ENCODE data around the gene ADRB2. TPM values are rescaled to one million over a fixed set of nuclear protein-coding genes. Genes with fewer than 3 reads are reported as not detected.

The ADRB2 gene
- total RNA-seq, 1 experiment from 2014 or later, result 0.26 TPM

- WGBS (ENCODE audit: extremely low coverage, insufficient read length, low lambda C conversion rate), result no CpG with 5 or more reads among the region's 3 CpGs
- no peaks in the 10 kb centered on the region for H3K79me2 ChIP-seq (ENCODE audit: insufficient read depth, low read length)
- no peak overlapping the region for H3K27ac Mint-ChIP-seq
- no peak overlapping the region for H2AK5ac ChIP-seq (ENCODE audit: insufficient read length, low read length)
- no peak overlapping the region for H3T11ph ChIP-seq (ENCODE audit: low read length)
- no peak overlapping the region for H3K9ac ChIP-seq (ENCODE audit: extremely low read depth, insufficient read length, low read length)
- no peak overlapping the region for H4K8ac ChIP-seq (replicated peaks; ENCODE audit: insufficient read length, low read depth, low read length)
- H4K91ac ChIP-seq (ENCODE audit: insufficient read length, low read depth, low read length), result no peak overlapping the region
- H3K14ac ChIP-seq (ENCODE audit: insufficient read depth, low read length), result no peak overlapping the region
- H2BK5ac ChIP-seq (ENCODE audit: insufficient read length, low read length), result no peak overlapping the region
- no peak overlapping the region for H2BK15ac ChIP-seq (ENCODE audit: low read depth, low read length)
- no peak overlapping the region for H3K27ac ChIP-seq (ENCODE audit: insufficient read length, low read depth, low read length)
- no peaks in the 10 kb centered on the region for H4K20me1 ChIP-seq (ENCODE audit: control insufficient read depth, insufficient read depth, insufficient read length)
- no peak overlapping the region for H3K18ac ChIP-seq (ENCODE audit: insufficient read length, low read depth, low read length)
- H3K56ac ChIP-seq (ENCODE audit: insufficient read length, low read depth, low read length), result no peak overlapping the region
- no peak overlapping the region for H2AFZ ChIP-seq (ENCODE audit: low read length)
- no peaks in the 10 kb centered on the region for H3K9me3 ChIP-seq (ENCODE audit: control insufficient read depth, low read depth, low read length)
- no peaks in the 10 kb centered on the region for H3K79me1 ChIP-seq (ENCODE audit: insufficient read depth, low read depth, low read length, poor library complexity, severe bottlenecking)
- H3K36me3 Mint-ChIP-seq (ENCODE audit: insufficient read depth in 1 of 3, low read depth in 3 of 3), result no peaks in the 10 kb centered on the region
- H3K27me3 ChIP-seq (ENCODE audit: insufficient read depth, low read length), result no peaks in the 10 kb centered on the region
- H4K5ac ChIP-seq (ENCODE audit: insufficient read length, low read depth, low read length), result no peak overlapping the region
- no peaks in the 10 kb centered on the region for H3K23me2 ChIP-seq (ENCODE audit: insufficient read length, low read depth, low read length, poor library complexity, severe bottlenecking)
- no peak overlapping the region for H2BK20ac ChIP-seq (ENCODE audit: low read depth, low read length, poor library complexity, severe bottlenecking)
- TF ChIP-seq CTCF (conservative IDR thresholded peaks at IDR 0.05), result no peak
- no peak overlapping the region for H2BK12ac ChIP-seq (ENCODE audit: insufficient read length, low read depth, low read length)
- H3K9me3 Mint-ChIP-seq, result no peaks in the 10 kb centered on the region
- H3K4ac ChIP-seq (ENCODE audit: low read depth, low read length), result no peak overlapping the region
- no peak overlapping the region for H3K23ac ChIP-seq (ENCODE audit: insufficient read length, low read depth, low read length)
- no peaks in the 10 kb centered on the region for H3K27me3 Mint-ChIP-seq (ENCODE audit: low read depth)
- H3K4me3 Mint-ChIP-seq, result no peak overlapping the region
- DNase-seq, result no peak
- no peaks in the 10 kb centered on the region; the same call in 1 of the 2 replicates for H3K4me1 ChIP-seq (ENCODE audit: insufficient read depth, low read length)
- no peak overlapping the region for H2BK120ac ChIP-seq (ENCODE audit: low read depth, low read length, poor library complexity, severe bottlenecking)
- H3K4me1 Mint-ChIP-seq, result peaks cover 7% of the 10 kb centered on the region in 2 experiments; a peak in 3 of 4 replicates
- H3K4me2 ChIP-seq (ENCODE audit: insufficient read depth, insufficient read length, low read length), result no peak overlapping the region
These were observed 16.5 kb upstream of the ADRB2 start for GRCh38 chr5:148809781-148810524.

Measured in H9 (cell line).